Fibroblast of skin of scalp (primary cell): ENCODE results near the gene TNRC18.
"Not testable (repeated sequence)": the region's sequence is repeated elsewhere in the genome, so short reads cannot be mapped to it uniquely, and the experiment has no call there.

Source experiments
- DNase-seq: peaks from one replicate; pipeline ENCODE4 v3.0.0-alpha.2; 2013

The TNRC18 gene

DNA sequence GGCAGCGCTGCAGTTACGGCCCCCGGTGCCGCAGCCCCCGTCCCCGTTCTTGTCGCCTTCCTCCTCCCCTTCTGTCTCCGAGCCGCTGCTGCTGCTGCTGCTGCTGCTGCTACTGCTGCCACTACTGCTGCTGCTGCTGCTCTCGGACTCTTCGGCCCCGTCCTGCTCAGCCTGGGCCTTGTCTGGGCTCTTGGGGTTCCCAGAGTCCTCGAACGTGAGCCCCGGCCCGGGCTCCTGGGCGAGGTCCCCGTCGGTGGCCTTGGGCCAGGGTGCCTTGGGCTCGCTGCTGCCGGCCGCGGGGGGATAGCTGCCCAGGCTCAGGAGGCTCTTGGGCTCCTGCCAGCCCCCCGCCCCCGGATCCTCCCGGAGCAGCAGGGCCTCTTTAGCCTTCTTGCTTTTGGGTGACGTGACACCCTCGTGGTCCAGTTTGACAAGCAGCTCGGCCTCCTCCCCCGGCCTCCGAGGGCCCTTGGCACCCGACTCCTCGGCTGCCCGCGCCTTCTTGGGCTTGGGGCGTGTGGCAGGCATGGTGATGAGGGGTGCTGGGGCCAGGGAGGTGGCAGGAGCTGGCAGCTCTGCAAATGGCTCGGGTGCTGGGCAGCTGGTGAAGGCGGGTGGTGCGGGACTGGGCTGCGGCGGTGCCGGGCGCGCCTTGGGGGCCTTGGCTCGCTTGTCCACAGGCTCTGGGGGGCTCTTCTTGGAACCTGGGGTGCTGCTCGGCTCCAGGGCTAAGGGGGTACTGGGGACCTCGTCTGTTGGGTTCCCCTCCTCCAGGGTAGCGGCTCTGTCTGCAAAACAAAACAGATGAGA, 110.4 kb downstream of the TNRC18 start:
- DNase-seq = not testable (repeated sequence)

DNA sequence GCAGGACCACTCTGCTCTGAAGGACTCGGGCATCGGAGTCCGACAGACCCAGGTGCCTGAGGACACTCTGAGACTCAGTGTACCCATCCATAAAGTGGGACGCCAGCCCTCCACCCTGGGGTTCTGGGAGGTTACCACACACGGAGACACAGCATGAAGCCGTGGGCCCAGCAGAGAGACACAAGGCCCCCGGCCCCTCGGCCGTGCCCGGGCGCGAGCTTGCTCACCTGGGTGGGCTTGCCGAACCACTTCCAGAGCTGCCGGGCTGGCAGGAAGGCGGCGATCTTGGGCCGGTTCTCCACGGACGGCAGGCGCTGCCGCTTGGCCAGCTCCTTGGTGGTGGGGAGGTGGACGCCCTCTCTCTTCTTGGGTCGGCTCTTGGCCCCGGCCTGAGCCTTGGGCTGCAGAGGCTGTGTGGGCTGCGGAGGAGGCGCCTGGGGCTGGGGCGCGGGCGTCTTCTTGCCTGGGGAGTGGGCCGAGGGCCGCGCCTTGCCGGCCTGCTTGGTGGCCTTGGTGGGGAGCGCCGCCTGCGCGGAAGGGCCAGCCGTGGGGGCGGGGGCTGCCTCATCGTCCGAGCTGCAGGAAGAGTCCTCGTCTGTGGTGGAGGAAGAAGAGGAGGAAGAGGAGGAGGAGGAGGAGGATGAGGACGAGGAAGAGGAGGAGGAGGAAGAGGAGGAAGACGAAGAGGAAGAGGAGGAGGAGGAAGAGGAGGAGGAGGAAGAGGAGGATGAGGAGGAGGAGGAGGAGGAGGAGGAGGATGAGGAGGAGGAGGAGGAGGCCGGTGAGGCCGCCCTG, 111.2 kb downstream of the TNRC18 start:
- not testable (repeated sequence) for DNase-seq

- no peak for DNase-seq
These were observed 112.7 kb downstream of the TNRC18 start for GRCh38 chr7:5310822-5311405.

- no peak for DNase-seq
These were observed 114.5 kb downstream of the TNRC18 start for GRCh38 chr7:5309146-5309545.

DNA sequence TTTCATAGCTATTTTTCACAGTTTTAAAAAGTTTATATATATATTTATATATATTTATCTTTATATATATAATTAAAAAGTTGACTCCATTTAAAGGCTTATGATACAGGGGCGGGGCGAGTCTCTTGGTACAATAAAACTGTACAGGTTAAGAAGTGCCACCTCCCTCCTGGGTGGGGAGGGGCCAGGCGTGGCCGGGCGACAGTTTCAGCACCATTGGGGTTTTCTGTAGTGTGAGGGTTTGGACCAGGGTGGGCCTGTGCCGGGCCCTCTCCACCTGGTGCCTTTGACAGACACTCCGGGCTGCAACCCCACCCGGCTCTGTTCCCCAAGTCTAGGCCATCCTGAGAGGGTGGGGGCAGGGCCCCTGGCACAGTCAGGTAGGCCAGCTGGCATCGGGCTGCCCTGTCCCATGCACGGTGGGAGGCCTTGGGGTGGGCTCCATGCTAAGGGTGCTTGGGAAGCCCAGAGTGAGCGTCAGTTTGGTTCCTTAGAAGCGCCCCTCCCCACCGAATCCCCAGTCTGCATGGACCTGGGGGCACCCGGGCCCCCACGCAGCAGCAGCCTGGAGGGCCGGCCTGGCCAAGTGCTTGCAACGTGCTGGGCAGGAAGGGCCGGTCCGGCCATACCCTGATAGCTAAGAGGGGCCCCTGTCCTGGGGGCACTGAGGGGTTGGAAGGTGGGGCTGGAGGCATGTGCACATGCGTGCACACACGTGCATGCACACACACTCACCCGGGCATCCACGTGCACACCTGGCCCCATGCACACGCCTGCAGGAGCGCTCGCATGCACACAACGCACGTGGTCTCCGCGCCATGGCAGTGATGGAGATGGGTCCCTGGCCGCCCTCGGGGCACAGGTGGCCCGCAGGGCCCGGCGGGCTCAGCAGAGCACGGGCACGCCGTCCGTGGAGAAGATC, 116.2 kb downstream of the TNRC18 start:
- DNase-seq = not testable (repeated sequence)

GRCh38 chr7:5305050-5305449, 118.6 kb downstream of the TNRC18 start:
- not testable (repeated sequence) for DNase-seq

GRCh38 chr7:5303591-5304505, 119.8 kb downstream of the TNRC18 start:
- DNase-seq = no peak

GRCh38 chr7:5303061-5303460, 120.6 kb downstream of the TNRC18 start:
- DNase-seq = no peak

GRCh38 chr7:5302577-5302976, 121.1 kb downstream of the TNRC18 start:
- DNase-seq = no peak

DNA sequence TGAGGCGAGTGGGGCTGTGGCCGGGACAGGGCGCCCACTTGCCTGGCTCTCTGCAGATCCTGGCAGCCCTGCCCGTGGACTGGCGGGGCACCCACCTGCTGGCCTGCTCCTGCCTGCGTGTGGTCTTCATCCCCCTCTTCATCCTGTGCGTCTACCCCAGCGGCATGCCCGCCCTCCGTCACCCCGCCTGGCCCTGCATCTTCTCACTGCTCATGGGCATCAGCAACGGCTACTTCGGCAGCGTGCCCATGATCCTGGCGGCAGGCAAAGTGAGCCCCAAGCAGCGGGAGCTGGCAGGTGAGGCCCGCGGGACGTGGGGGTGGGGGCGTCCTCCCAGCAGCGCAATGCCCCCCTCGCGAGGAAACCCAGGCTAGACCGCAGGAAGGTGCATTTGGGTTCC, 123.3 kb downstream of the TNRC18 start:
- no peak for DNase-seq

DNA sequence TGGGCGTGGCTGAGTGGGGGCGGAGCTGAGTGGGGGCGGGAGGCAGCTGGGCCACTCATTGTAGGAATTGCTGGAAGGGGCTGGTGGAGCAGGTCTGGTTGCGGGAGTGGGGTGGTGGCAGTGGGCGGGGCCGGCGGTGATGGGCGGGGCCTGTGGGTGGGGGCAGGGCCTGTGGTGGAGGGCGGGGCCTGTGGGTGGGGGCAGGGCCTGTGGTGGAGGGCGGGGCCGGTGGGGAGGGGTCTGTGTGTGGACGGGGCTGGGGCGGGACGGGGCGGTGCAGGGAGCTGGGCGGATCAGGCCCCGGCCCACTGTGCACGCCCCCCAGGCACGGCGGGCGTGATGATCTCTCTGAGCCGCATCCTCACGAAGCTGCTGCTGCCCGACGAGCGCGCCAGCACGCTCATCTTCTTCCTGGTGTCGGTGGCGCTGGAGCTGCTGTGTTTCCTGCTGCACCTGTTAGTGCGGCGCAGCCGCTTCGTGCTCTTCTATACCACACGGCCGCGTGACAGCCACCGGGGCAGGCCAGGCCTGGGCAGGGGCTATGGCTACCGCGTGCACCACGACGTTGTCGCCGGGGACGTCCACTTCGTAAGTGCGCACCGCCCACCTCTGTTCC, 126.9 kb downstream of the TNRC18 start:
- no peak for DNase-seq

GRCh38 chr7:5296015-5296610, 127.5 kb downstream of the TNRC18 start:
- DNase-seq = no peak

DNA sequence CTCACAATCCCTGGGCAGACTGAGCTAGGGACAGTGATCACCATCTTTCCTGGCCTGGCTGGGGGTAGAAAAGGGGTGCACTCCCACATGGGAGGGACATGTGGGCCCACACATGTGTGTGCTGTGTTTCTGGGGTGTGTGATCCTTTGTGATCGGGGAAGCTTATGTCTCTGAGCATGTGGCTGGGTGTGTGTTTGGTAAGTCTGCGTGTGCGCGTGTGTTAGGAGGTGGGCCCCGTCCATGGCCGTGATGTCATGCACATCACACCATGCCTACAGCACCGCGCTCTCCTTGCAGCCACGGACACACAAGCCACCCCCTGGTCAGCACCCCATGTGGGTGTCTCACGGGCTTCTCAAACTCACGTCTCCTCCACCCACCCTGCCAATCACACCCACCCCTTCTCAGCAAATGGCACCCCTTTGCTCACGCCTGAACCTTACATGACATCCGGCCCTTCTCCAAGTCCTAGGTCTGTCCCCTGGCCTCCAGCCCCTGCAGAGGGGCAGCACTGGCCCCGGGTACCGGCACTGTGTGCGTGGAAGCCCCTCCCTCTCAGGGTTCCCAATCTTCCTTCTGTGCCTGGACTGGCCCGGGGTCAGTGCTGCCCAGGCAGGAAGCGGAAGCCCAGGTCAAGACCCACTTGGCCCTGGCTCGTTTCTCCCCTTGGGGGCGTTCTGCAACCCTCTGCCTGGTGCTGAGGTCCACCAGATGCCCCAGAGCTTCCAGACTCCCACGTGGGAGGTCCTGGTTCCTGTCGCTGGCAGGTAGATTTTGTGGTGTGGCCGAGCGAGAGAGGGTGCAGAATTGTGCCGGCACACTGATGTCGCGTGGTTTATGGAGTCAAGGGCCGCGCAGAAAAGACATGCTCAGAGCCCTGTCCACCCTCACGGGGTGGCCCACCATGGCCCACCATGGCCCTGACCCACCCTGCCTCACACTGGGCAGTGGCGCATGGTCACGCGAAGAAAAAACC, 128.3 kb downstream of the TNRC18 start:
- DNase-seq = no peak

DNA sequence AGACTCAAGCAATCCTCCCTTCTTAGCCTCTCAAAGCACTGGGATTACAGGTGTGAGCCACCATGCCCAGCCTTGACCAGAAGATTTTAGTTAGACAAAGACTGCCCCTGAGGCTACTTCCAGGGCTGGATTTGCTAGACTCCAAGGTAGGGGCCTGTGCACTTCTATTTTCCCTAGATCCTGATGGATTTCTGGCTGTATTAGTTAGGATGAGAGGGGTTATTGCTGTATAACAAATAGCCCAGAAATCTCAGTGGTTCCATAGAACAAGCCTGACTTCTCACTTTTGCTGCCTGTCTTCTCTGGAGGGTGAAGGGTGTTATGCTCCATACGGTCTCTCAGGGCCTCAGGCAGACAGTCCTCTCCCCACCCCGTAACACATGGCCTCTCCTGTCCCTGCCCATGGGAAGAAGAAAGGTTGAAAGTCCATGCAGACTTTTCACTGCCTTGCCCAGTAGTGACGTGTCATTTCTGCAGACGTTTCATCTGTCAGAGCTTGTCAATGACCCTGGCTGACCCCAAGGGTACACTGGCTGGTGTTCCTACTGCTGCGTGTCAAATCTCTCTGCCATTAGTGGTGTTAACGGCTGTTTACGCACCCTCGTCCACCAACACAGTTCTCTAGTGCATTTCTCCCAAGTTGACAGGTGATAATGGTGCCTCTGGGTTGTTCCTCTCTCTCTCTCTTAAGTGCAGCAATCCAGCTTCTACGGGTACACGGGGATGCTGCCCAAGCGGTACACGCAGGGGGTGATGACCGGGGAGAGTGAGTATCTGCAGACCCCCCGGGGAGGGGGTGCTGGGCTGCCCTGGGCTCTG, 129.3 kb downstream of the TNRC18 start:
- no peak for DNase-seq

DNA sequence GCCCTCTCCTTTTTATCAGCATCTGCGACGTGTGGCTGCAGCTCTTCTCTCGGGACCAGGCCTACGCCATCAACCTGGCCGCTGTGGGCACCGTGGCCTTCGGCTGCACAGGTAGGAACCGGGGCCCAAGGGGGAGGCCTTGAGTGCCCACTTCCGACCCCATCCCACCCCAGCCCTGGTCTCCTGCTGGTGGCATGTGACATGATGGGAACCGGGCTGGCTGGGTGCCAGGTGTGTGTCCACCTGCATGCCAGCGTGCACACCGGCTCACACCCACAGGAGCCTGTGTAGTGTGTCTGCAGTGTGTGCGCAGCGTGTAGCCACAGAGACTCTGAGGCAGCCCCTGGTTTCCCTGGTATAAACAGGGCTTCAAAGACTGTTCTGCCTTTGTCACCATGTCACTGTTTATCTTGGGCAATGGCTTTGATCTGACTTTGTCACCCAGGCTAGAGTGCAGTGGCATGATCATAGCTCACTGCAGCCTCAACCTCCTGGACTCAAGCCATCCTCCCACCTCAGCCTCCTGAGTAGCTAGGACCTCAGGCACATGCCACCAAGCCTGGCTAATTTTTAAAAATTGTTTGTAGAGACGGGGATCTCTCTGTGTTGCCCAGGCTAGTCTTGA, 131.8 kb downstream of the TNRC18 start:
- not testable (repeated sequence) for DNase-seq

- DNase-seq = no peak
These were observed 132.3 kb downstream of the TNRC18 start for GRCh38 chr7:5291301-5291700.

- DNase-seq = no peak
These were observed 134.3 kb downstream of the TNRC18 start for GRCh38 chr7:5289355-5289754.

- not testable (repeated sequence) for DNase-seq
These were observed 135.1 kb downstream of the TNRC18 start for GRCh38 chr7:5288560-5288959.
